ENCODE measurements around the gene VPS35. TPM values are rescaled to one million over a fixed set of nuclear protein-coding genes. Genes with fewer than 3 reads are reported as not detected.

Gene VPS35
- total and polyA plus RNA-seq, 2 of the 13 experiments (the other 11 are each of a cell fraction or from before 2014, with no cell fraction given) = 30.7 to 136 TPM

- TF ChIP-seq AGO2 (optimal IDR thresholded peaks at IDR 0.05; ENCODE audit: low read depth, low read length) = peak; percentile 88
- TF ChIP-seq, protein P1, sequence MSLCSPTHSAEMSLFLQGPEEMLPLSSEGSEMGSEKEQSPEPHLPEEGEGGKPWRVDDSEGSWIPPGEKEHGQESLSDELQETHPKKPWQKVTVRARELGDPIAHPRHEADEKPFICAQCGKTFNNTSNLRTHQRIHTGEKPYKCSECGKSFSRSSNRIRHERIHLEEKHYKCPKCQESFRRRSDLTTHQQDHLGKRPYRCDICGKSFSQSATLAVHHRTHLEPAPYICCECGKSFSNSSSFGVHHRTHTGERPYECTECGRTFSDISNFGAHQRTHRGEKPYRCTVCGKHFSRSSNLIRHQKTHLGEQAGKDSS (CRISPR knock-in tag; IDR thresholded peaks at IDR 0.05; ENCODE audit: borderline replicate concordance, low read depth) = peak; percentile 89; the same call in 1 of the 2 replicates
- TF ChIP-seq MTERF4 (CRISPR knock-in tag; IDR thresholded peaks at IDR 0.05) = peak; percentile 96; the same call in 1 of the 2 replicates
- no peak for TF ChIP-seq PRMT3 (CRISPR knock-in tag; IDR thresholded peaks at IDR 0.05; ENCODE audit: borderline replicate concordance, low read depth)
- peak; percentile 40 for TF ChIP-seq GZF1 (CRISPR knock-in tag; IDR thresholded peaks at IDR 0.05)
- 0 out of 2 replicates have a peak, but pooled peaks have one; percentile 41 for TF ChIP-seq KLF6 (CRISPR knock-in tag; IDR thresholded peaks at IDR 0.05)
- TF ChIP-seq ZSCAN22 (CRISPR knock-in tag; IDR thresholded peaks at IDR 0.05) = no peak
- no peak for TF ChIP-seq ZBTB44 (CRISPR knock-in tag; IDR thresholded peaks at IDR 0.05)
- TF ChIP-seq, protein P2, sequence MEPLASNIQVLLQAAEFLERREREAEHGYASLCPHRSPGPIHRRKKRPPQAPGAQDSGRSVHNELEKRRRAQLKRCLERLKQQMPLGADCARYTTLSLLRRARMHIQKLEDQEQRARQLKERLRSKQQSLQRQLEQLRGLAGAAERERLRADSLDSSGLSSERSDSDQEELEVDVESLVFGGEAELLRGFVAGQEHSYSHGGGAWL (CRISPR knock-in tag; IDR thresholded peaks at IDR 0.05) = peak; percentile 66; the same call in 1 of the 2 replicates
- no peak for TF ChIP-seq CEBPG (CRISPR knock-in tag; IDR thresholded peaks at IDR 0.05)
- TF ChIP-seq RFX1 (IDR thresholded peaks at IDR 0.05) = peak; percentile 75; the same call in 1 of the 2 replicates
- TF ChIP-seq, protein P3, sequence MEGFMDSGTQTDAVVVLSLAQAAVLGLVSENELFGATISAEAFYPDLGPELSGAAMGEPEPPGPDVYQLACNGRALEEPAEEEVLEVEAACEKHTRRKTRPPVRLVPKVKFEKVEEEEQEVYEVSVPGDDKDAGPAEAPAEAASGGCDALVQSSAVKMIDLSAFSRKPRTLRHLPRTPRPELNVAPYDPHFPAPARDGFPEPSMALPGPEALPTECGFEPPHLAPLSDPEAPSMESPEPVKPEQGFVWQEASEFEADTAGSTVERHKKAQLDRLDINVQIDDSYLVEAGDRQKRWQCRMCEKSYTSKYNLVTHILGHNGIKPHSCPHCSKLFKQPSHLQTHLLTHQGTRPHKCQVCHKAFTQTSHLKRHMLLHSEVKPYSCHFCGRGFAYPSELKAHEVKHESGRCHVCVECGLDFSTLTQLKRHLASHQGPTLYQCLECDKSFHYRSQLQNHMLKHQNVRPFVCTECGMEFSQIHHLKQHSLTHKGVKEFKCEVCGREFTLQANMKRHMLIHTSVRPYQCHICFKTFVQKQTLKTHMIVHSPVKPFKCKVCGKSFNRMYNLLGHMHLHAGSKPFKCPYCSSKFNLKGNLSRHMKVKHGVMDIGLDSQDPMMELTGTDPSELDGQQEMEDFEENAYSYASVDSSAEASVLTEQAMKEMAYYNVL (CRISPR knock-in tag; IDR thresholded peaks at IDR 0.05; ENCODE audit: borderline replicate concordance) = peak; percentile 58; the same call in 1 of the 2 replicates
- TF ChIP-seq NR2F2 (IDR thresholded peaks at IDR 0.05; ENCODE audit: borderline replicate concordance, low read depth) = no peak
- TF ChIP-seq ATF7 (IDR thresholded peaks at IDR 0.05) = no peak
- peak; percentile 77; the same call in 1 of the 2 replicates for TF ChIP-seq ATF7 (CRISPR knock-in tag; IDR thresholded peaks at IDR 0.05)
- peak; percentile 86 for TF ChIP-seq RAD51 (IDR thresholded peaks at IDR 0.05; ENCODE audit: borderline replicate concordance)
- TF ChIP-seq NFE2 (CRISPR knock-in tag; IDR thresholded peaks at IDR 0.05) = 0 out of 2 replicates have a peak, but pooled peaks have one; percentile 5
- TF ChIP-seq CC2D1A (CRISPR knock-in tag; IDR thresholded peaks at IDR 0.05) = no peak
- TF ChIP-seq JUNB (CRISPR knock-in tag; IDR thresholded peaks at IDR 0.05; ENCODE audit: borderline replicate concordance) = no peak
- no peak for TF ChIP-seq MTF2 (CRISPR knock-in tag; IDR thresholded peaks at IDR 0.05; ENCODE audit: borderline replicate concordance)
- TF ChIP-seq CENPX (CRISPR knock-in tag; IDR thresholded peaks at IDR 0.05) = no peak
- peak; percentile 93 for TF ChIP-seq ZBTB42 (CRISPR knock-in tag; IDR thresholded peaks at IDR 0.05)
- TF ChIP-seq ZNF552 (CRISPR knock-in tag; IDR thresholded peaks at IDR 0.05; ENCODE audit: borderline replicate concordance) = no peak
- TF ChIP-seq ZNF292 (CRISPR knock-in tag; IDR thresholded peaks at IDR 0.05; ENCODE audit: borderline replicate concordance, low read depth) = peak; percentile 64
- TF ChIP-seq ISX (CRISPR knock-in tag; conservative IDR thresholded peaks at IDR 0.05) = peak; percentile 86; the same call in 1 of the 2 replicates
These were observed at the start of gene VPS35 (continued) for GRCh38 chr16:46688654-46689364.
